Activated T-helper 2 cell treated with anti-CD3 and anti-CD28 coated beads, Interferon-gamma antibody, Interleukin-2, Interleukin-4, amounts not matched to agents 10 μg/mL and 5 μg/mL and 100 μg/mL, durations not matched to agents 14 hours and 24 hours and 36 hours (primary cell): ENCODE results near the gene ZNF593OS. TPM values are rescaled to one million over a fixed set of nuclear protein-coding genes. Genes with fewer than 3 reads are reported as not detected.
A peak's percentile ranks its signal among the peaks of the same experiment; 100 is the strongest.

Source experiments
- DNase-seq: peaks from one replicate; pipeline ENCODE4 v3.0.0; 2021; ENCODE audit warnings: low spot score
- H3K27ac Mint-ChIP-seq: one replicate; pipeline ENCODE4 v1.8.0; 2021; ENCODE audit warnings: mixed read lengths
- H3K27me3 Mint-ChIP-seq: one replicate; pipeline ENCODE4 v1.8.0; 2021; ENCODE audit warnings: low read depth, mixed read lengths
- H3K36me3 Mint-ChIP-seq: one replicate; pipeline ENCODE4 v1.8.0; 2021; ENCODE audit warnings: low read depth, mixed read lengths
- H3K4me1 Mint-ChIP-seq: one replicate; pipeline ENCODE4 v1.8.0; 2021; ENCODE audit warnings: low read depth, mixed read lengths
- H3K4me3 Mint-ChIP-seq: one replicate; pipeline ENCODE4 v1.8.0; 2021; ENCODE audit warnings: low read depth, mild to moderate bottlenecking, moderate library complexity, mixed read lengths
- H3K9me3 Mint-ChIP-seq: one replicate; pipeline ENCODE4 v1.8.0; 2021; ENCODE audit warnings: mixed read lengths
- intact Hi-C: fragments of 100-400 bp; cut with micrococcal nuclease; formaldehyde crosslinking; loops from one replicate; pipeline ENCODE4 v1.15.1; 2023
- total RNA-seq: library from RNA; stranded (reverse); gene quantifications from 2 replicates; pipeline ENCODE4 v1.2.3, GENCODE V29; 2022

The ZNF593OS gene
- total RNA-seq, 1 donor from 2014 or later, result not detected

DNA sequence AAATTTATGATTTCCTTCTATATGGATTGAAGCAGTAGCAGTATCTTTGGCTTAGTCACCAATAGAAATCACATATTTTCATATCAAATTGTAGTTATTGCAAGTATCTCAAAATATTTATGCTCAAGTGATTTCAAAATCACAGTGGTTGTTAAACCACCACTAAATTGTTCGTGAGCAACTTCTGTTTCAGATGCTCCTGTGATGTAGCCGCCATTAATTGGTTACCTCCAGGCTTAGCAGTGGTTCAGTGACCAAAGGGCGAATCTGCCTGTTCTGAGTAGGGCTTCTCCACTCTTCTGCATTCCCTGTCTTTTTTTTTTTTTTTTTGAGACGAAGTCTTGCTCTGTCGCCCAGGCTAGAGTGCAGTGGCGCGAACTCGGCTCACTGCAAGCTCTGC lies 3.7 kb upstream of the ZNF593OS start:
- Mint-ChIP-seq H3K9me3 (no peaks in the 10 kb centered on the region), H3K27ac (no peak overlapping the region), H3K27me3 (no peaks in the 10 kb centered on the region), H3K36me3 (peaks cover 3% of the 10 kb centered on the region), H3K4me1 (peaks cover 11% of the 10 kb centered on the region), H3K4me3 (no peak overlapping the region)
- DNase-seq, result no peak
- intact Hi-C loops, result no loop called here

DNA sequence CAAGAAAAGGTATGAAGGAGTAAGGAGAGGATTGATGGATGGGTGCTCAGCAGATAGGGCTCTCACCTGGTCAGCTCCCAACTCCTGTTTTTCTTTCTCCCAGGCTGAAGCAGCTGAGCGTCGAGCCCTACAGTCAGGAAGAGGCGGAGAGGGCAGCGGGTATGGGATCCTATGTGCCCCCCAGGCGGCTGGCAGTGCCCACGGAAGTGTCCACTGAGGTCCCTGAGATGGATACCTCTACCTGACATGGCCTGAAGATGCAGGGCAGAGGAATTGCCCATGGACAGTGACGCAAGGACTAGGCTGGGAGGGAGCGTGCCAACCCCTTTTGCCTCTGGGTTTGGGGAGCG lies 1.2 kb downstream of the ZNF593OS start:
- Mint-ChIP-seq H3K27ac (peak overlapping the region; percentile 88), H3K4me3 (peak overlapping the region; percentile 92), H3K9me3 (no peaks in the 10 kb centered on the region), H3K4me1 (peaks cover 23% of the 10 kb centered on the region), H3K36me3 (peaks cover 3% of the 10 kb centered on the region), H3K27me3 (peaks cover 2% of the 10 kb centered on the region)
- no peak for DNase-seq
- intact Hi-C loops, result no loop called here

DNA sequence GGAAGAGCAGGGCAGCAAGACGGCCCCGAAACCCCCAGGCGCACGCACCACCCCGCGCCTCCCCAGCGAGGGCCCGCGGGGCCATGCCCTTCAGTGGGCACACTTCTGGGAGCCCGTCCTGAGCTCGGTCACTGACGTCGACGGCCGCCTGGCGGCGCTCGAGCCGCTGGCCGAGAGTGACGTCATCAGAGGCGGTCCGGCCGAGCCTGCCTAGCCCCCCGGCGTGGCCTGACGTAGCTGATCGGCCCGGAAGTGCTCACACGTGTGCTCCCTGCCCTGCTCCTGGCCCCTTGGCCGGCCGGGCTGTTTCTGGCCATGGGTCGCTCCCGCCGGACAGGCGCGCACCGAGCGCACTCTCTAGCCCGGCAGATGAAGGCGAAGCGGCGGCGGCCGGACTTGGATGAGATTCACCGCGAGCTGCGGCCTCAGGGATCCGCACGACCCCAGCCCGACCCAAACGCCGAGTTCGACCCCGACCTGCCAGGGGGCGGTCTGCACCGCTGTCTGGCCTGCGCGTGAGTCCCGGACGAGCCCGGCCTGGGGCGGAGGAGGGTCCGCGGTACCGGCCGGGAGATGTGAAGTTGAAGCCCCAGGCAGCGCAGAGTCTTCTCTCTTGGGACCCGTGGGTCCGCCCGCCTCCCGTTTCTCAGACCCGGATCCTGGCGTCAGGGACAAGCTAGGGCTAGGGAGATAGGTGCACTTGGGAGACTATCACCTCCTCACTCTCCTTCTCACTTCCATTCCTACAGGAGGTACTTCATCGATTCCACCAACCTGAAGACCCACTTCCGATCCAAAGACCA lies 1.8 kb downstream of the ZNF593OS start, which contains the start of gene ZNF593:
TSS of gene ZNF593 (plus strand) at position 240 of the 803 bp plus-strand sequence. CDS start at position 316, 76 bp downstream.
- Mint-ChIP-seq H3K9me3 (no peaks in the 10 kb centered on the region), H3K27ac (peak within 1 kb of the TSS; percentile 88), H3K4me3 (peak within 1 kb of the TSS; percentile 92), H3K4me1 (peaks cover 25% of the 10 kb centered on the region), H3K36me3 (peaks cover 3% of the 10 kb centered on the region), H3K27me3 (peaks cover 8% of the 10 kb centered on the region)
- DNase-seq, result peak; percentile 87
- intact Hi-C loops, result loop anchor here (1.0 to 10.0 kb wide), 4 partner anchors 63 to 225 kb away; no protein-coding TSS in a partner anchor

DNA sequence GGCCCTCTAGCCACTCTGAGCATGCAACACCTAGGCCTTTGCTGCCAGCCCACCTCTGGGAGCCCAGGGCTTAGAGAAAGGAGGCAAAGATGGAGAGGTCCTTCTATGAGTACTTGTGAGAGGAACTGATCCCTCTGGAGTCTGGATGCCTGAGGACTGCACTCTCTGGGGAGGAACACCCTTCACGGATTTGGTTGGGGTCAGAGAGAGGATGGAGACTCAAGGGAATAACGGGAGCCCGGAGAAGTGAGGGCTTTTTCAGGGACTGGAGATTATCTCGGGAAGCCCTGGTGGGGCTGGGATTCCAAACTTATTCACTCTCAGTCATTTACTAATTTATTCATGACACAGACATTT lies 2.5 kb downstream of the ZNF593OS start:
- Mint-ChIP-seq H3K27ac (peak overlapping the region; percentile 55), H3K9me3 (no peaks in the 10 kb centered on the region), H3K36me3 (peaks cover 3% of the 10 kb centered on the region), H3K4me1 (peaks cover 26% of the 10 kb centered on the region), H3K4me3 (peak overlapping the region; percentile 66), H3K27me3 (peaks cover 12% of the 10 kb centered on the region)
- intact Hi-C loops, result loop anchor here (1.0 to 10.0 kb wide), 4 partner anchors 64 to 226 kb away; no protein-coding TSS in a partner anchor
- no peak for DNase-seq

DNA sequence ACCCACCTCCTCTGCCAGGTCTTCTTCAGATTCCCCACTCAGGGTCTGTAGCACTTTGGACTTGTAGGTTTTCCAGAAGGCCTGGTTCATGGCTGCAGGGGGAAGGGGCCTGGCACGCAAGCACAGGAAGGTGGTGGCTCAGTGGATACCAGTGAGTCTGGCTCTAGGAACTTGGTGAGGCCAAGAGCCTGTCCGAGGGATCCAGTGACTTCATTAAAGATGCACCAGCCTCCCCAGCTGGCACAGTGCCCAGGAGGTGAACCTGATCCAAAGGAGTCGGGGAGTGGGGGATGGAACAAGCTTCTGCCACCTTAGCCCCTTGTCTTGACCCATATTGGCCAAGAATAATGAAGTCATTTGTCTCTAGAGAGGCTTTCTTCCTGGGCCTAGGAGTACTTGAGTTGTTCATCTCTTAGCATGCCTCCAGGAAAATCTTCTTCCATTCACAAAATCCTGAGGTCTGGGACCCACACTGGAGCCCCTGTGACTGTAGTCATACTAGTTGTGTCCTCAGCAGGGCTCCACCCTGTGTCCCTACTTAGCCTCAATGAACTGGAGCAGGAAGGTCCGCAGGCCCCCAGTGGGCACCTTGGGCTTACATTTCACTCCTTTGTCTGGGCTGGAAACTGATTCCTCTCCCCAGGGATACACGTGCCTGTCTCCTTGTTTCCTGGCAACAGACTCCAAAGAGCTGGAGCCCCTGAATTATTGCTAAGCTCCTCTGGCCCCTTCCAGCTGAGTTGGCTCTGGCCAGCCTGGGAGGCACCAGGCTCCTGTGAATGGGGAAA lies 3.0 kb downstream of the ZNF593OS start, which contains the start of gene C1orf232:
TSS of gene C1orf232 (minus strand) at position 554 of the 788 bp plus-strand sequence. CDS start at position 90, 464 bp downstream.
- Mint-ChIP-seq H3K4me3 (peak within 1 kb of the TSS; percentile 92), H3K4me1 (peaks cover 22% of the 10 kb centered on the region), H3K27ac (peak within 1 kb of the TSS; percentile 88), H3K36me3 (peaks cover 3% of the 10 kb centered on the region), H3K9me3 (no peaks in the 10 kb centered on the region), H3K27me3 (peaks cover 13% of the 10 kb centered on the region)
- intact Hi-C loops, result loop anchor here (1.0 to 10.0 kb wide), 4 partner anchors 65 to 226 kb away; no protein-coding TSS in a partner anchor
- DNase-seq, result no peak

DNA sequence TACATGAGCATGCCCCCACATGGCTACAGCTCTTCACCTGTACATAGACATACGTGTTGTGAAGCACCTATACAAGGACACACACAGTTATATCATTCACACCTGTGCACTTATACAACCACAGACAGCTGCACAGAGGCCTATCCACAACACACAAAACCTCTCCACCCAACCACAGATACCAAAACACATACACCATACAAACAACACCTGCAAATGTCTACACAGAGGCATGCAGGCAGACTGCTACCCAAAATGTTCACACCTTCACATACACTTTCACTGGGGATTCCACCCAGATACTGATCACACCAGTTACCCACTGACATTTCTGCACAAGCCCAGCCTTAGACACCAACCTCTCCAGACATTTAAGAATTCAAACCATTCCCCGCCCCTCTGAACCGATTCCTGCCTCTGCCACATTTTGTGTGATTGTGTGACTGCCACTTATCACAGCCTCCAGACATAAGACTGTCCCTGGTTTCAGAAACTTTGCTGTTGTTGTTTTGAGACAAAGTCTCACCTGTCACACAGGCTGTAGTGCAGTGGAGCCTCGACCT lies 4.8 kb downstream of the ZNF593OS start:
- Mint-ChIP-seq H3K27me3 (peaks cover 23% of the 10 kb centered on the region), H3K4me3 (no peak overlapping the region), H3K9me3 (no peaks in the 10 kb centered on the region), H3K27ac (no peak overlapping the region), H3K4me1 (peaks cover 25% of the 10 kb centered on the region), H3K36me3 (peaks cover 3% of the 10 kb centered on the region)
- intact Hi-C loops, result loop anchor here (2.0 to 10.0 kb wide), 2 partner anchors 56 to 228 kb away; partner anchors contain the start of gene PDIK1L
- no peak for DNase-seq

DNA sequence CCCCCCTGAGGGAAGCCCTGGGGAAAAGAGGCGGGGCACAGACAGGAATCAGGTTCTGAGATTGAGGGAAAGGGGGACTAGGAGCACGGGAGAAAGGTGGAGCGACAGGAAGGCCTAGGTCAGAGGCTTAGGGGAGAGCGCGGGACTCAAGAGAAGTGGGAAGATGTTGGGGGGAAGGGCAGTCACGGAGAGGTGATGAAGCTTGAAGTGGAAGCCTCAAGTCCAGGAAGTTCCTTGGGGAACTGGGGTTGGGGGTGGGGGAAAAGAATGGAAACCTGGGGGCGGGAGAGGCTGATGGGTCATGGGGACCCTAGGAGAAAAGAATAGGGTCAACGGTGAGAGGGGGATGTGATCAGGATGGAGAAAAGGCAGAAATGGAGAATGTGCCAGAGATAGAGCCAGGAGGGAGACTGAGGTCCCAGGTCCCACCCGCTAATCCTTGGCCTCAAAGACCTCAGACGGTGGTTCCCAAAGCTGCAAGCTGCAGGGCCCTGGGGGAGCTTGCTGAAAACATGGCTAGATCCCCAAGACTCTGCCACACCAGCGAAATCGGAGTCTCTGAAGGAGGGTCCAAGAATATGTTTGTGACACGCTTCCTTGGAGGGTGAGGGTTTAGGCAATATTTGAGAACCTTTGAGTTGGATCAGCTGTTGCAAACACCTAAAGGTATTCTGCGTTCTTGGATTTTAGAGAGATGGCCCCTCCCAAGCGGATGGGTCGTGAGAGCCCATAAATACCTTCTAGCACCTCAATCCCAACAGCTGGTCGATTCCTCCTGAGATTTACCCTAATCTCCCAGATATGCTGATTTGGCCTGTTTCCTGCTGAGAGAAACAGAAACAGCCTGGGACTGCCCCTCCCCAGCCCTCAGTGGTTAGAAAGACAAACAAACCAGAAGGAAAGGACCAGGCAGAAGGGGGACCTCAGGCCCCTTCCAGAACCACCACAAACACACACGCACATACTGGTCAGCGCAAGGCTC lies 6.5 kb downstream of the ZNF593OS start:
- Mint-ChIP-seq H3K9me3 (no peaks in the 10 kb centered on the region), H3K27me3 (peaks cover 29% of the 10 kb centered on the region), H3K27ac (no peak overlapping the region), H3K4me1 (peaks cover 20% of the 10 kb centered on the region), H3K4me3 (peak overlapping the region; percentile 51), H3K36me3 (no peaks in the 10 kb centered on the region)
- intact Hi-C loops, result loop anchor here (10.0 kb wide), 1 partner anchor 230 kb away; no protein-coding TSS in a partner anchor
- no peak for DNase-seq

DNA sequence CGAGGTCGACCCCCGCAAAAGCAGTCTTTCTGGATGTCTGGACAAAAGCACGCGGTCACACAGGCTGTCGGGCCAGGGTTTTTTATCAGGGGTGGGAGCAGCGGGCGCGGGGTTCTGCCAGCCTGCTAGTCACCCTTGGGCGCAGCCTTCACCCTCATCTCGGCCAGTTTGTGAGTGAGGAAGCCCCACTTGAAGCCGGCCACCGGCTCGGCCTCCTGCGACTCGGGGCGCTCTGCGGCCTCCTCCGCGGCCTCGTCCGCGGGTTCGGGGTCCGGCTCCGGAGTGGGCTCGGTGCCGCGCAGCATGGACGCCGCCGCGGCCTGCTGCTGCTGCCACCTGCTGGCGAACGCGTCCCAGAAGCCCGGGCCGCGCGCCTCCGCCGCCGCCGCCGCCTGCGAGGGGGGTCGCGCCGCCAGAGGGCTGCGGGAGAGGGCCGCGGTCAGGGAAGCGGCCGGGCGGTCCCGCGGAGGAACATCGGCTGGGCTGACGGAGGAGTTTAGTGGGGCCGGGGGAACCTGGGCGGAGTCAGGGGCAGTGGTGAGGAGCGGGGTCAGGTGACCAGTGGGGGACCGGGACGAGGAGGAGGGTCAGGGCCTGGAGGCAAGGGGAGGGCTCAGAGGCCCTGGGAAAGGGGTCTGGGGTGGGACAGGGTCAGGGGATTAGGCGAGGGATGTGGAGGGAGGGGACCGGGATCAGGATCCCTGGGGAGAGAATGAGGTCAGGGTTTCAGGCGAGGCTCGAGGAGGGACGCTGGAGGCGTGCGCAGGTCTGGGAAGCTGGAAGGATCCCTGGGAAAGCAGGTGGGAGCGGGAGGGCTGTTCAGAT lies 7.4 kb downstream of the ZNF593OS start:
- Mint-ChIP-seq H3K4me3 (peak overlapping the region; percentile 51), H3K27me3 (peaks cover 36% of the 10 kb centered on the region), H3K36me3 (no peaks in the 10 kb centered on the region), H3K27ac (no peak overlapping the region), H3K4me1 (peaks cover 18% of the 10 kb centered on the region), H3K9me3 (no peaks in the 10 kb centered on the region)
- intact Hi-C loops, result loop anchor here (10.0 kb wide), 1 partner anchor 231 kb away; no protein-coding TSS in a partner anchor
- DNase-seq, result peak; percentile 49

DNA sequence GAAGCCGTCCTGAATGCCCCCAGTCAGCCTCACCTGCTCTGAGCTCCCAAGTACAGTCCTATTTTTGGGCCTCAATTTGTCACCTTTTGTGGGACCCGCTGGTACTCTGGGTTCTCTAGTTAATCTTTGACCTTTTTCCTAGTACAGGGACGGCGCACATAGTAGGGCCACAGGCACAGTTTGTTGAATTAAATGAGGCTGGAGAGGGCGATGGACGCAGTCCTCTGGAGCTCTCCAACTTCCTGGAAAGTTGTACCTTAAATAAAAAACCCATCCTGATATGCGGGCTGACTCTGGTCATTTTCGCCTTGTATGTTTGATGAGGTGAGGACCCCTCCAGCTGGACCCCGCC lies 8.0 kb downstream of the ZNF593OS start:
- intact Hi-C loops, result loop anchor here (10.0 kb wide), 1 partner anchor 231 kb away; no protein-coding TSS in a partner anchor
- no peaks in the 10 kb centered on the region for H3K36me3 Mint-ChIP-seq
- no peak overlapping the region for H3K4me3 Mint-ChIP-seq
- no peaks in the 10 kb centered on the region for H3K9me3 Mint-ChIP-seq
- H3K4me1 Mint-ChIP-seq, result peaks cover 16% of the 10 kb centered on the region
- H3K27ac Mint-ChIP-seq, result no peak overlapping the region
- DNase-seq, result no peak
- peaks cover 40% of the 10 kb centered on the region for H3K27me3 Mint-ChIP-seq

DNA sequence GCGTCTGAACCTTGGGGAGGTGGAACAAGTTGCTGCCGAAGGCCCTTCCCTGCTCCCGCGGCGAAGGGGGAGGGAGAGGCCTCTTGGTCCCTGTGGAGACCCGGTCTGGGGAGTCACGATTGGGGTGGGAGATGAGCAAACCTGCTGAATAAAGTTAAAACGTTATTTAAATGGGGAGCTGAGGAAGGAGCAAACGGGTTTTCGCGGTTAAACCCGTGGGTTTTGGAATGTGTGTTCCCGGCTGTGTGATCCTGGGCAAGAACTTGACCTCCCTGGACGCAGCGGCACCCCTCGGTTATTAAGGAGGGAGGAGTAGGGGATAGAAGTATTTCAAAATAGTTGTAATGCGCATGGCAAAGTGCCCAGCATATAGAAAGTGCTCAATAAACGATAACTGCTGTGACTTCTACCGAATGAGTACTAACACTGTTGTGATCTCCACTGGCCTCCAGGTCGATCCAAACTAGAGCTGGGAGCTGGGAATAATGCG lies 9.4 kb downstream of the ZNF593OS start:
- Mint-ChIP-seq H3K36me3 (no peaks in the 10 kb centered on the region), H3K4me1 (peaks cover 16% of the 10 kb centered on the region), H3K27me3 (peaks cover 48% of the 10 kb centered on the region), H3K27ac (no peak overlapping the region), H3K9me3 (no peaks in the 10 kb centered on the region), H3K4me3 (peak overlapping the region; percentile 55)
- intact Hi-C loops, result loop anchor here (10.0 kb wide), 1 partner anchor 233 kb away; no protein-coding TSS in a partner anchor
- DNase-seq, result no peak
